Body of pancreas (tissue), 4 donors: ENCODE results near the gene GPER1. TPM values are rescaled to one million over a fixed set of nuclear protein-coding genes. Genes with fewer than 3 reads are reported as not detected.
A peak's percentile ranks its signal among the peaks of the same experiment; 100 is the strongest.

Experiments used
- ATAC-seq: fragments of 150-250 bp; one replicate; pipeline ENCODE4 v1.9.1; 2016
- DNase-seq, 4 donors: peaks; one replicate each; pipeline ENCODE4 v3.0.0-alpha.2; 2019
- H3K27ac ChIP-seq, 4 donors: fragments of 200-600 bp; sonication (generic); 1 replicate in 3 of 4; 2 replicates in 1 of 4; pipeline versions ENCODE4 v1.5.1 to v1.6.1; 2016 to 2019; ENCODE audit warnings: mild to moderate bottlenecking in 1 of 4, mixed read lengths in 1 of 4, moderate library complexity in 1 of 4
- H3K27me3 ChIP-seq, 2 donors: fragments of 200-600 bp; sonication (generic); one replicate each; pipeline ENCODE4 v1.6.0; 2016; ENCODE audit warnings: mild to moderate bottlenecking in 1 of 2
- H3K36me3 ChIP-seq, 2 donors: fragments of 200-600 bp; sonication (generic); replicated peaks in 1 of 2; 2 replicates each; pipeline ENCODE4 v1.5.1; 2016; ENCODE audit warnings: low read depth in 2 of 2; ENCODE audit not compliant: insufficient read depth in 1 of 2
- H3K4me1 ChIP-seq: fragments of 200-600 bp; sonication (generic); one replicate; pipeline ENCODE4 v1.6.0; 2016
- H3K4me3 ChIP-seq, 2 donors: fragments of 200-600 bp; sonication (generic); 1 replicate in 1 of 2; 2 replicates in 1 of 2; pipeline ENCODE4 v1.5.1; 2016 to 2019
- H3K9me3 ChIP-seq, 3 donors: fragments of 200-600 bp; sonication (generic); 1 replicate in 2 of 3; 2 replicates in 1 of 3; pipeline ENCODE4 v1.5.1; 2016
- POLR2A ChIP-seq, 3 donors: fragments of 450-650 bp; IDR thresholded peaks; one replicate each; pipeline ENCODE4 v1.6.1; 2016; ENCODE audit warnings: antibody characterized with exemption in 3 of 3, mild to moderate bottlenecking in 2 of 3
- WGBS, 2 donors: methylation state at CpG; one replicate each; pipeline ENCODE4 v1.1.5; 2017; 5-methylcytosine and 5-hydroxymethylcytosine counted together
- intact Hi-C: fragments of 100-400 bp; cut with DNase I; formaldehyde crosslinking; loops from one replicate; pipeline ENCODE4 v1.15.1; 2023
- total RNA-seq, 2 donors: library from RNA; depleted of rRNA; stranded (reverse); fragments of >200 nt; gene quantifications; one replicate each; pipeline ENCODE4 v1.1.0, GENCODE V29; 2016
- TF ChIP-seq, protein P1 (sequence below), 7 experiments: fragments of 450-650 bp in 4 of 7; fragments of 200-600 bp in 3 of 7; sonication (generic) in 3 of 7; IDR thresholded peaks; one replicate each; pipeline ENCODE4 v1.5.1; 2016 to 2019; ENCODE audit warnings: antibody characterized with exemption in 7 of 7

The GPER1 gene
- total RNA-seq, 2 donors from 2014 or later, result 1.0 TPM; not detected in 1

- ATAC-seq (peak; percentile 12), DNase-seq (no peak)
- Histone ChIP-seq H3K36me3 (no peaks in the 10 kb centered on the region), H3K9me3 (no peaks in the 10 kb centered on the region), H3K4me3 (no peak overlapping the region), H3K27ac (no peak overlapping the region), H3K4me1 (peaks cover 23% of the 10 kb centered on the region), H3K27me3 (no peaks in the 10 kb centered on the region)
- TF ChIP-seq, protein P1, sequence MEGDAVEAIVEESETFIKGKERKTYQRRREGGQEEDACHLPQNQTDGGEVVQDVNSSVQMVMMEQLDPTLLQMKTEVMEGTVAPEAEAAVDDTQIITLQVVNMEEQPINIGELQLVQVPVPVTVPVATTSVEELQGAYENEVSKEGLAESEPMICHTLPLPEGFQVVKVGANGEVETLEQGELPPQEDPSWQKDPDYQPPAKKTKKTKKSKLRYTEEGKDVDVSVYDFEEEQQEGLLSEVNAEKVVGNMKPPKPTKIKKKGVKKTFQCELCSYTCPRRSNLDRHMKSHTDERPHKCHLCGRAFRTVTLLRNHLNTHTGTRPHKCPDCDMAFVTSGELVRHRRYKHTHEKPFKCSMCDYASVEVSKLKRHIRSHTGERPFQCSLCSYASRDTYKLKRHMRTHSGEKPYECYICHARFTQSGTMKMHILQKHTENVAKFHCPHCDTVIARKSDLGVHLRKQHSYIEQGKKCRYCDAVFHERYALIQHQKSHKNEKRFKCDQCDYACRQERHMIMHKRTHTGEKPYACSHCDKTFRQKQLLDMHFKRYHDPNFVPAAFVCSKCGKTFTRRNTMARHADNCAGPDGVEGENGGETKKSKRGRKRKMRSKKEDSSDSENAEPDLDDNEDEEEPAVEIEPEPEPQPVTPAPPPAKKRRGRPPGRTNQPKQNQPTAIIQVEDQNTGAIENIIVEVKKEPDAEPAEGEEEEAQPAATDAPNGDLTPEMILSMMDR (IDR thresholded peaks at IDR 0.05), result no peak
- TF ChIP-seq POLR2A (IDR thresholded peaks at IDR 0.05), result no peak
- WGBS, 2 donors, result 21 to 25% methylated on average over 6 of the region's 6 CpGs
- intact Hi-C loops, result loop anchor here (10.0 kb wide), 1 partner anchor 47 kb away; a partner anchor contains a TSS
These were observed 473 bp upstream of the GPER1 start for GRCh38 chr7:1087465-1087814.

- H3K27ac ChIP-seq, result no peak overlapping the region
- ATAC-seq, result no peak
- peaks cover 23% of the 10 kb centered on the region for H3K4me1 ChIP-seq
- TF ChIP-seq, protein P1 (IDR thresholded peaks at IDR 0.05), result no peak
- TF ChIP-seq POLR2A (IDR thresholded peaks at IDR 0.05), result no peak
- no peak overlapping the region for H3K4me3 ChIP-seq
- DNase-seq, result no peak
- H3K9me3 ChIP-seq, result no peaks in the 10 kb centered on the region
- H3K27me3 ChIP-seq, result no peaks in the 10 kb centered on the region
- H3K36me3 ChIP-seq, result no peaks in the 10 kb centered on the region
- 79 to 100% methylated on average over 1 to 21 of the region's 21 CpGs for WGBS, 2 donors
- intact Hi-C loops, result no loop called here
These were observed 2.3 kb downstream of the GPER1 start for GRCh38 chr7:1090236-1090635.

GRCh38 chr7:1090686-1091643 is 3.1 kb downstream of the GPER1 start:
- no peak overlapping the region for H3K27ac ChIP-seq
- no peaks in the 10 kb centered on the region for H3K27me3 ChIP-seq
- no peaks in the 10 kb centered on the region for H3K36me3 ChIP-seq
- 84 to 86% methylated on average over 14 to 28 of the region's 28 CpGs for WGBS, 2 donors
- no peak overlapping the region for H3K4me3 ChIP-seq
- intact Hi-C loops, result no loop called here
- DNase-seq (no peak), ATAC-seq (no peak)
- H3K9me3 ChIP-seq, result no peaks in the 10 kb centered on the region
- no peak for TF ChIP-seq POLR2A (IDR thresholded peaks at IDR 0.05)
- TF ChIP-seq, protein P1 (IDR thresholded peaks at IDR 0.05), result no peak
- H3K4me1 ChIP-seq, result peaks cover 23% of the 10 kb centered on the region

DNA sequence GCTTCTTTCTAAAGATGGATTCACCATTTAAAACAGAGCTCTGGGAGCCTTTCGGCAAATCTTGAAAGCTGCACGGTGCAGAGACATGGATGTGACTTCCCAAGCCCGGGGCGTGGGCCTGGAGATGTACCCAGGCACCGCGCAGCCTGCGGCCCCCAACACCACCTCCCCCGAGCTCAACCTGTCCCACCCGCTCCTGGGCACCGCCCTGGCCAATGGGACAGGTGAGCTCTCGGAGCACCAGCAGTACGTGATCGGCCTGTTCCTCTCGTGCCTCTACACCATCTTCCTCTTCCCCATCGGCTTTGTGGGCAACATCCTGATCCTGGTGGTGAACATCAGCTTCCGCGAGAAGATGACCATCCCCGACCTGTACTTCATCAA is 3.7 kb downstream of the GPER1 start:
- no peak for TF ChIP-seq POLR2A (IDR thresholded peaks at IDR 0.05)
- TF ChIP-seq, protein P1 (IDR thresholded peaks at IDR 0.05), result no peak
- Histone ChIP-seq H3K27ac (no peak overlapping the region), H3K27me3 (no peaks in the 10 kb centered on the region), H3K9me3 (no peaks in the 10 kb centered on the region), H3K4me1 (peaks cover 24% of the 10 kb centered on the region), H3K4me3 (no peak overlapping the region), H3K36me3 (no peaks in the 10 kb centered on the region)
- DNase-seq (no peak), ATAC-seq (no peak)
- 87 to 97% methylated on average over 15 to 18 of the region's 18 CpGs for WGBS, 2 donors
- intact Hi-C loops, result no loop called here
